ENCODE data around the gene TSSC4. TPM values are rescaled to one million over a fixed set of nuclear protein-coding genes. Genes with fewer than 3 reads are reported as not detected.

Gene TSSC4
- total and polyA plus RNA-seq, 2 of the 13 experiments (the other 11 are each of a cell fraction or from before 2014, with no cell fraction given), result 16.2 to 58.6 TPM

GRCh38 chr11:2400069-2400761 lies at the start of gene TSSC4 (continued):
- TF ChIP-seq SRSF9 (IDR thresholded peaks at IDR 0.05; ENCODE audit: borderline replicate concordance, insufficient read depth, low read depth, low read length, poor library complexity, severe bottlenecking), result no peak
- TF ChIP-seq ZNF83 (CRISPR knock-in tag; IDR thresholded peaks at IDR 0.05; ENCODE audit: borderline replicate concordance), result peak; percentile 47; the same call in 1 of the 2 replicates
- no peak for TF ChIP-seq ZNF367 (CRISPR knock-in tag; IDR thresholded peaks at IDR 0.05; ENCODE audit: borderline replicate concordance)
- TF ChIP-seq ZNF382 (CRISPR knock-in tag; IDR thresholded peaks at IDR 0.05; ENCODE audit: borderline replicate concordance), result no peak
- no peak for TF ChIP-seq HES4 (CRISPR knock-in tag; IDR thresholded peaks at IDR 0.05; ENCODE audit: borderline replicate concordance)
- no peak for TF ChIP-seq ZBTB34 (CRISPR knock-in tag; IDR thresholded peaks at IDR 0.05)
- peak; percentile 86 for TF ChIP-seq SP4 (CRISPR knock-in tag; IDR thresholded peaks at IDR 0.05)
- peak; percentile 93; the same call in 1 of the 2 replicates for TF ChIP-seq KDM2A (CRISPR knock-in tag; IDR thresholded peaks at IDR 0.05; ENCODE audit: borderline replicate concordance, low read depth)
- peak; percentile 96 for TF ChIP-seq GATAD1 (CRISPR knock-in tag; IDR thresholded peaks at IDR 0.05)
- TF ChIP-seq ZGPAT (CRISPR knock-in tag; IDR thresholded peaks at IDR 0.05), result peak; percentile 93
- TF ChIP-seq ZC3H13 (CRISPR knock-in tag; IDR thresholded peaks at IDR 0.05), result 0 out of 2 replicates have a peak, but pooled peaks have one; percentile 38
- TF ChIP-seq ZNF160 (CRISPR knock-in tag; IDR thresholded peaks at IDR 0.05), result peak; percentile 64; the same call in 1 of the 2 replicates
- TF ChIP-seq SSRP1 (CRISPR knock-in tag; IDR thresholded peaks at IDR 0.05), result no peak
- peak; percentile 61 for TF ChIP-seq NCOA2 (CRISPR knock-in tag; IDR thresholded peaks at IDR 0.05)
- no peak for TF ChIP-seq SKIL (CRISPR knock-in tag; IDR thresholded peaks at IDR 0.05; ENCODE audit: borderline replicate concordance)
- peak; percentile 84 for TF ChIP-seq HIVEP1 (CRISPR knock-in tag; IDR thresholded peaks at IDR 0.05)
- TF ChIP-seq KDM5A (IDR thresholded peaks at IDR 0.05; ENCODE audit: borderline replicate concordance, low read length), result peak; percentile 60; the same call in 1 of the 2 replicates
- 0 out of 2 replicates have a peak, but pooled peaks have one; percentile 33 for TF ChIP-seq TGIF2 (CRISPR knock-in tag; IDR thresholded peaks at IDR 0.05)
- TF ChIP-seq BCLAF1 (IDR thresholded peaks at IDR 0.05), result no peak
- TF ChIP-seq ZNF414 (CRISPR knock-in tag; IDR thresholded peaks at IDR 0.05), result no peak; the same call in 1 of the 2 replicates
- no peak for TF ChIP-seq ZNF850 (CRISPR knock-in tag; conservative IDR thresholded peaks at IDR 0.05)

Measured in HepG2 (cell line).